ENCODE measurements around the gene ARL13B. TPM values are rescaled to one million over a fixed set of nuclear protein-coding genes. Genes with fewer than 3 reads are reported as not detected.

ARL13B gene
- total and polyA plus RNA-seq, 2 of the 4 experiments (the other 2 are of a cell fraction): 2.7 to 3.0 TPM

GRCh38 chr3:93988283-93988682 is 8.3 kb downstream of the ARL13B start:
- DNase-seq (peak; percentile 36), ATAC-seq (ENCODE audit: low read depth) (peak; percentile 59)
- Histone ChIP-seq H3K4me1 (ENCODE audit: control insufficient read depth, insufficient read depth, low read length) (peaks cover 4% of the 10 kb centered on the region), H3K23ac (ENCODE audit: low read depth, low read length) (no peak overlapping the region), H3K79me1 (ENCODE audit: low read depth in 1 of 2, low read length in 2 of 2) (peaks cover 5 to 17% of the 10 kb centered on the region in 2 experiments; a peak in 3 of 4 replicates), H4K20me1 (ENCODE audit: insufficient read depth, low read length) (no peaks in the 10 kb centered on the region), H2AK5ac (ENCODE audit: low read depth, low read length) (no peak overlapping the region), H2BK15ac (ENCODE audit: low read depth, low read length) (no peak overlapping the region), H3K9me3 (ENCODE audit: control insufficient read depth, insufficient read depth, low read length) (no peaks in the 10 kb centered on the region), H2BK20ac (ENCODE audit: low read depth, low read length) (no peak overlapping the region), H2BK120ac (ENCODE audit: low read depth, low read length) (no peak overlapping the region), H4K91ac (ENCODE audit: insufficient read depth, low read depth, low read length) (no peak overlapping the region), H3K27ac (ENCODE audit: insufficient read depth, low read length) (no peak overlapping the region), H3K4me2 (ENCODE audit: low read depth, low read length) (peak overlapping the region; percentile 81), H3K56ac (ENCODE audit: extremely low read depth, insufficient read depth, low read length) (no peak overlapping the region), H2BK5ac (ENCODE audit: low read depth, low read length, poor library complexity, severe bottlenecking) (no peak overlapping the region), H2AFZ (replicated peaks; ENCODE audit: low read length, poor library complexity) (no peak overlapping the region), H2AK9ac (replicated peaks; ENCODE audit: low read depth, low read length, poor library complexity) (no peak overlapping the region), H3K9me1 (ENCODE audit: insufficient read depth, low read length) (peaks cover 3% of the 10 kb centered on the region; the same call in 1 of the 2 replicates), H3K4ac (ENCODE audit: low read depth, low read length) (no peak overlapping the region), H3K27me3 (ENCODE audit: control insufficient read depth, insufficient read depth, low read length) (no peaks in the 10 kb centered on the region), H3K36me3 (ENCODE audit: control insufficient read depth, insufficient read depth, low read length) (no peaks in the 10 kb centered on the region), H3K9ac (ENCODE audit: low read depth, low read length) (no peak overlapping the region), H3K4me3 (ENCODE audit: insufficient read depth, low read depth, low read length) (no peak overlapping the region), H3K14ac (replicated peaks; ENCODE audit: low read depth, low read length) (no peak overlapping the region), H4K8ac (ENCODE audit: low read depth in 2 of 2, low read length in 2 of 2) (no peak overlapping the region), H4K5ac (ENCODE audit: low read depth, low read length) (no peak overlapping the region), H3K18ac (ENCODE audit: low read depth, low read length) (no peak overlapping the region)
- BruUV-seq (replicated peaks): no TSS peak
- in situ Hi-C loops (cut with MboI; ENCODE audit: low sequenced_read_pairs): no loop called here
- intact Hi-C loops (cut with micrococcal nuclease): no loop called here
- TF ChIP-seq POLR2A (IDR thresholded peaks at IDR 0.05; ENCODE audit: low read depth, low read length): no peak
- ChIA-PET POLR2A (ENCODE audit: unreplicated experiment) (no interaction called here), CTCF (interaction anchor here (0.8 to 1.0 kb wide), 2 partner anchors 81 to 144 kb away, joined by 3 read pairs; no protein-coding TSS in a partner anchor)
- dilution Hi-C loops (cut with HindIII; ENCODE audit: low sequenced_read_pairs, unreplicated experiment): no loop called here

All from IMR-90 (cell line).